Embryonic facial prominence (tissue), 1 donor: ENCODE measurements around the gene MIEF1.
"Not testable (repeated sequence)": the region's sequence is repeated elsewhere in the genome, so short reads cannot be mapped to it uniquely, and the experiment has no call there.

Experiments used
- DNase-seq: peaks from one replicate; pipeline ENCODE4 v3.0.0-alpha.2; 2016; ENCODE audit errors: extremely low spot score

The MIEF1 gene

DNA sequence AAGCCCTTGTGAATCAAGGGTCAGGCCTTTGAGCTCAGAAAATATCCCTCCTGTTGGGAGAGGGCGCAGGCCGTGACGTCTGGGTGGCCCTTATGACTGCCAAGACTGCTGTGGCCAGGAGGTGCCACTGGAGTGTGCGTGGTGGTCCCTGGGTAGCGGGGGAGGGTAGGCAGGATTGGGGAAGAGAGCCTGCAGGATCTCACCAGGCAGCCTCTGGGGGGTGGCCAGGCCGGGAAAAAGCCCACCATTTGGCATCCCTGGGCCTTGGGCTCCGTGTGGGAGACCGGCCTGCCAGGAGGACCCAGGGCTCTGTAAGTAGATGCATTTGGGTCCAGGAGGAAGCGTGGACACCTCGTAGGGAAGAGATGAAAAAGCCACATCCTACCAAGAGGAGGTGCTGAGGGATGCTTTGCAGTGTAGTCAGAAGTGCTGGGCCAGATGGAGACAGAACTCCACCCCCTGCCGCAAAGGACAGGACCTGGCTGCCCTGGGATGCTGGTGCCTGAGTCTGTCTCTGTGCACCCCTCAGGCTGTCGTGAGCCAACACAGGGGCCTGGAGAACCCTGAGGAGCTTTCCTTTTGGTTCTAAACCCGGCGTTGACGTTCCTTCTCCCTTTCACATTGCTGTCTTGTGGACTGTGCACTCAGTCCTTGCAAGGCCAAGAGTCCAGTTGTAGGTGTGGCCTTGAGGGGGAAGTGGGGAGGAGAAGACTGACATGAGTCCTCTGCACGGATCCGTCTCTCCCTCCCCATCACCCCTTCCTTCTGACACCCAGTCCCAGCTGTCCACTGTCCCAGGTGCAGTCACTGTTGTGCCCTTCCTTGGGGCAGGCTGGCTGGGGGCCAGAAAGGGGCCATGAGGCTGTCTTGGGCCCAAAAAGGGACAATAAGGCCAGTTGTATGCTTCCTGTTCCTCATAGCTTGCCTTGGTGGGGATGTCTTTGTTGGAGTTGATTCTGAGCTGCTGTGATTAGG lies 12.7 kb upstream of the MIEF1 start:
- no peak for DNase-seq

DNA sequence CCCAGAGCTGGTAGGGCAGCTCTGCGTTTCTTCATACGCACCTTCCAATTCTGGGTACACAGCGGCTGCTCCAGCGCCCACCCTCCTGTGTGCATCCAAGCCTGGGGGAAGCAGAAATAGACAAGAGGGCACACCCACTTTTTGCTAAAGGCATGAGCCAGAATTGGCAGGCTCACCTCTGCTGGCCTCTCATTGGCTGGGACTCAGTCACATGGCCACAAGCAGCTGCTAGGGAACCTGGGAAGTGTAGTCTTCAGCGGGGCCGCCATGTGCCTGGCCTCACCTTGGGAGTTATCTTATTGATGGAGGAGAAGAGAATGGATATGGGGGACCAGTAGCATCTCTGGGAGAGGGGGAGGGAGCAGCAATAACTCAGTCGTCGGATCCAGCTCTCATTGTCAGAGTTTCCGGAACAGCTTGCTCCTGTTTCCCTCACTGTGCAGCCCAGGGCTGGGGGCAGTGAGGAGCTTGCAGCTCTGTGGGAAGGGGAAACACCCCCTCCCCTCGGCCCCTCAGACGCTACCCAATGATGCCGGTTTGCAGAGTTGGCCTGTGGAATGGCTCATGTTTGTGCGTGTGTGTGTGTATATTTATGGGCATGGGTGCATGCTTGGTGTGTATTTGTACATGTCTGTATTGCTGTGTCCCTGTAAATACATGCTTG lies 11.8 kb upstream of the MIEF1 start:
- peak; percentile 52 for DNase-seq

DNA sequence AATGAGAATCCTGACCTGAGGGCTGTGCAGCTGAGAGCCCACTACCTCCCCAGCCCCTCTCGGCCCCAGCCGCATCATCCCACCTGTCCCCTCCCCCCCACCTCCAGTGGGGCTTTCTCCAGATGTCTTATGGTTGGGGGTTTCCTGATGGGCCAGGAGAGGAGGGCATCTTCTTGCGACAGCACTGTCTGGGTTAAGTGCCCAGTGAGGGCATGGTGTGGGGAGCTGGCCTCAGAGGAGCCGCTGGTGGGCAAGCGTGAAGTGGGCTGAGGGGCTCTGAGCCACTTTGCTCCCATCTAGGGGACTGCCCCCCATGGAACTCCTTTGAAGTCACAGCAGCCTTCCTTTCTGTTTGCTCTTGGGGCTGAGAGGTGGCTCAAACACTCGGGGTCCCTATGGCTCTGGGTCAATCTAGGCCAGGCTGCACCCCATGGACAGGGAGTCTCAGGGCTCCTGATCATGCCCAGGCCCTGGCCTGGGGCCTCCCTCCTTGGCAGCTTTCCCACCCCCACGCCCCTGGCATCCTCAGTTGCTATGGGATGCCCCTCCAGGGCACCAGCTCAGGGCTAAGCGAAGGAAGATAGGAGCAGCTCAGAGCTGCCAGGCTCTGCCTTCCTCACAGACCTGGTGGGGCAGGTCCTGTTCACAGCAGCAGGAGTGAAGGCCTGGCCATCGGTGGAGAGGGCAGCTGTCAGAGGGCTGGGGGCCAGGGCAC lies 11.0 kb upstream of the MIEF1 start:
- no peak for DNase-seq

DNA sequence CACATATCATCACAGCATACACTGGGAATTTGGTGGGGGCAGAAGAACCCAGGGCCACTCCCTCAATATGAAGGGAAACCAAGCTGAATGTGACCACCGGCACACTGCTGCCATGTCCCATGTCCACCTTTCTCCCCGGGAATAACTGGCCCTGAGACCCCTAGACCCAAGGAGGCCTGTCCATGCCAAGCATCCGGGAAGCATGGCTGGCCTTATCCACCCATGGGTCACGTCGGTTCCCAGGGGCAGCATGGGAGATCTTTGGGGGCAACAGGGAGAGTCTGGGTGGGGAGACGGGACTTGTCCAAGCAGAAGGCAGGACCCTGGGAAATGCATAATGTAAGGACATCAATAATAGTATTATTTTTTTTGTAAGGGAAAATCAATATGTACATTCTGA lies 10.4 kb upstream of the MIEF1 start:
- DNase-seq, result no peak

DNA sequence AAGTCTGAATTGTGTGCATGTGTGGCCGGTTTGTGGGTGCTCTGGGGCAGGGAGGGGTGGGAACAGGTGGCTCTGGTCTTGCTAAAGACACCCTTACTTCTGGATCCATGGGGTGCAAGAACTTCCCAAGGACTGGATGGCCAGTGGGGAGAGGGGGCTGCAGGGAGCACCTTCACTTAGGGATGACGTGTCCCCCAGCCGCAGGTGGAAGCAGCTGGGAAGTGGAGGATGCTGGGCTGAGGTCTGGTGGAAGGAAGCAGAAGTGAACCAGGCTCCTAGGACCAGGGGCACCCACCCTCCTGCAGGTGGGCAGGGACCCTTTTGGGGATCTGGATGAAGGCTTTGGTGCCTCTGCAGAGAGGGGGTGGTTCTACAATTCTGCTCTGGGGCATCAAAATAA lies 9.9 kb upstream of the MIEF1 start:
- no peak for DNase-seq

DNA sequence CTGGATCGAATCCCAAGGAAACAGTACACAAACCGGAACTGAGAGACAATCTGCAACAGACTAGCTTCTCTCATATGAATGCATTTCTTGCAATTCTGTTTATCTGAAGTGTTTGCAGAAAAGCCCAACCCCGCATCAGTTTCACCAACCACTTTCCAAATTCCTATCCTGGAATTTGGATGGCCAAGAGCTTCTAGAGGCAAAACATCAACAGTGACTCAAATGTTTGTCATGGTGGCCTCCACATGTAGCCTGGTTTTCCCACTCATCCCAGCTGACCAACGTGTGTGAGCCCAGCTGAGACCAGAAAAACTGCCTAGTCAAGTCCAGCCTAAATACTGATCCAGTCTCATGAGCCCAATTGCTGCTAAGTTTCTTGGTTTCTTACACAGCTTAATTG lies 8.3 kb upstream of the MIEF1 start:
- no peak for DNase-seq

DNA sequence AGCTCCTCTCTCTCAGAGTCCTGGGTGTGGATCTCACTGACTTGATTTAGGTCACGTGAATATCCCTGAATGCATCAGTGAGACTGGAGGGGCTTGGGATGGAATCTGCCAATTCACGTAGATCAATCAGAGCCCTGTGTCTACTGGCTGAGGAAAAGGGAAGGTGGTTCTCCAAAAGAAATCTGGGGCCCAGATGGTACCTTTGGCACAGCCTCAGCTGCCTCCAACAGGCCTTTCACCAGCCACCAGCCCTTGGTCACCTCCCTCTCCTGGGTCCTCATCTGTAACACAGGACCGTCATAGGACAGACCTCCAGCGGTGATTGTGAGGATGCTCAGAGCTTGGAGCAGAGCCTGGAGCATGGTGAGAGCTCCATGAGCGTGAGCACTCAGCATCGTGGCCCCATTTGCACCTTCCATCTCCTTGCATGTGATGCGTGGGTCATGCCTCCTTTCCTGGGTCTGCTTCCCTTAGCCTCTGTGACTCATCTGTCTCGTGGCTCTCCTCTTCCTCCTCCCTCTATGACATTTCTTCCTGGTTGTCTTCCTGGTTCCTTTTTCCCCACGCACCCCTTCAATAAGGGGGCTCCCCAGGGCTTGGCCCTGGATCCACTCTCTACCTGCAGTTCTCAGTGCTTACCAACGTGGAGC lies 7.5 kb upstream of the MIEF1 start:
- no peak for DNase-seq

DNA sequence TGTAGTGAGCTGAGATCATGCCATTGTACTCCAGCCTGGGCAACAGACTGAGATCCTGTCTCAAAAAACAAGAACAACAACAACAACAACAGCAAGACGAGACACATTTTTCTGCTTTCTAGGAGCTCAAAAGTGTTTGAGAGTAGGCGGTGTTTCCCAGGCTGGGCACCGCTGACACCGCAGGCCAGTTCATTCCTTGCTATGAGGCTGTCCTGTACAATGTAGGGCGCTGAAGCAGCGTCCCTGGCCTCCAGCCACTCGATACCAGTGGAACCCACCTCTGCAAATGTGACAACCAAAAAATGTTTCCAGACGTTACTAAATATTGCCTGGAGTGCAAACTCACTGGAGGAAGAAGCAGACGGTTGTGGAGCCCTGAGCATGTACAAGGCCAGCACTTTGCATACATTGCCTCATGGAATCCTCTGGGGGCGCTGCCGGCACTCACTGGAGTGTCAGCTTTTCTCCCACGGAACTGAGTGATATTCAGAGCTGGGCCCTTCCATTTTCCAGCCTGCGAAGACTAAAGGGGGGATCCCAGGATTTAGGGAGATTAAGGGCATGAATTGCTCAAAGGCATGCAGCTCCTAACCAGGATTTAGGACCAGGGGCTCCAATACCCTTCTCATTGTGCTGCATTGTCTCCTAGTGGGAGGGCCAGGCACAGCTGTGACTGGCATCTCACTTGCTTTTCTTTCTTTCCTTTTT lies 5.8 kb upstream of the MIEF1 start:
- DNase-seq, result no peak

DNA sequence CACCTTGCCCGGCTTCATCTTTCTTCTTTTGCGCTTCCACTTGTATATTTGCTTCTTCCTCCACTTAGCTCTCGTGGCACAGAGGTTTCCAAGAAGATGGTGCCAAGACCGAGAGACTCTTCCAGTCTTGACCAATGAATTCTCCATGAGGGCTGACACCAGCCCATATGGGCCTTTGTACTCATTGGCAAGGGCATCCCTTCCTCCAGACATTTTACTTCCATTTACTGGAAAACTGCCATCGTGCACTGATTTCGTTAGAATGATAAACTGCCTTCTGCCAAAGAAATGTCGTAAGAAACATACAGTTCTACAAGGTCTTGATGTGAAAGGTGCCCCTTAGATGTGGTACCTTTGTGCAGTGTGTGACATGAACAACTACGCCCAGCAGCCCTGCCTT lies 4.7 kb upstream of the MIEF1 start:
- no peak for DNase-seq

DNA sequence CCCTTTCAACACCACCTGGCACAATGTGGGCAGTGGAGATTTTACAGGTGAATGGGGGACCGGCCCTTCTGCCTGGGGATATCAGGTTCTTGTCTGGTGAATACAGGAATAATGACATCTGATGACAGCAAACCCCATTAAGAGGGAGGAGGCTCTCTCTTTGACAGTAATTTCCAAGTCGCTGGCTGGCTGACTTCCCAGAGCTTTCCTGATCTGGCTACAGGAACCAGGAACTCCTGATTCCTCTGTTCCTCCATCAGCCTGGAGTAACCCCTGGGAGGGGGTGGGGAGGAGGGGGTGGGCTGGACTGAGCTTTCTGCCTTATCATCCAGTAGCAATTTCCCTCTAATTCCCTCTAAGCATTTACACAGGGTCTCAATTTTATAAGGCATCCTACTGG lies 3.7 kb upstream of the MIEF1 start:
- DNase-seq, result no peak

DNA sequence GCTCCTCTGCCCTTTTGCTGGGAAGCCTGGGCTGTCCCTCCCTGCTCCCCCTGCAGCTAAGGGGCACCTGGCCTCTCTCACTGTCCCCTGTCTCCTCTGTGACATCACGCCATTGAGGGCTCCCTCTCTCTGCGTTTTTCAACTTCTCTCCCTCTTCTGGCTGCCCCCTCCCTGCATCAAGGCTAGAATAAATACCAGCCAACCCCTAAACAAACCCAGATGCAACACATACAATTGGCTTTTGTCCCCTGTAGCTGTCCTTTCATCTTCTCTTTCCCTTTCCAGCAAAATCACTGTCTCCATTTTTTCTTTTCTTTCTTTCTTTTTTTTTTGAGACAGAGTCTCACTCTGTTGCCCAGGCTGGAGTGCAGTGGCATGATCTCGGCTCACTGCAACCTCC lies 3.3 kb upstream of the MIEF1 start:
- DNase-seq, result no peak

DNA sequence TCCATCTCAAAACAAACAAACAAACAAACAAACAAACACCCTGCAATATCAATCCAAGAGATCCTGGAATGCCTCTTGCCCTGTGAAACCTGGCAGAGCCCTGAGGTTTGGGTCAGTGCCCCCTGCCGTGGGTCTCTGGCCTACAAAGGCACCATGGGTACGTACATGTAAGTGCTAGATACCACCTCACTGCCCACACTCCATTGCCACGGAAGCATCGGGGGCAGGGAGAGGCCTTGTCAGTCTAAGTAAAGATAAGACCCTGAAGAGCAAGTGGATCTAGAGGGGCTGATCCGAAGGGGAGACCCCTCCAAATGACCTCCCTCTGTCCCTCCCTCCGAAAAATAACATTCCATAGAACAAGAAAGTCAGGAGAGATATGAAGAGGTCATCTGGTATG lies 2.0 kb upstream of the MIEF1 start:
- DNase-seq, result no peak

DNA sequence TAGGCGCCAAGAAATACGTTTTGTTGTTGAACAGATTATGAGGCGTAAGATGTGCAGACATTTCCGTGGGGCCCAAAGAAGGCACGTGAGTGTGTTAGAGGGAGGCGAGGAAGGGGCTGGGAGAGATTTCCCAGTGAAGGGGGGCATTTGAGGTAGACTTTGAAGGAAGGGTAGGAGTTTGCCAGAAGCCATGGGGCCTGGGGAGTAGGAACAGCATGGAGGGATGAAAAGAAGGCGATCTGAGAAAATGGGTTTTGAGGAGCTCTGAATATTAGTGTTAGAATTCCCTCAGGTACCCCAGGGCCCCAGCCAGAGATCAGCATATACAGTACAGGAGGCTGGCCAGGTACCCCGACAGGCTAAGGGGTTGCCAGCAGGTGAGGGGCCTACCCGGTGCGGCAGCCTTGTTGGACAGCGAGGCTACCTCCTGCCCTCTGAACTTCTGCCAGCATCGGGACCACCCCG lies 414 bp upstream of the MIEF1 start:
- no peak for DNase-seq

DNA sequence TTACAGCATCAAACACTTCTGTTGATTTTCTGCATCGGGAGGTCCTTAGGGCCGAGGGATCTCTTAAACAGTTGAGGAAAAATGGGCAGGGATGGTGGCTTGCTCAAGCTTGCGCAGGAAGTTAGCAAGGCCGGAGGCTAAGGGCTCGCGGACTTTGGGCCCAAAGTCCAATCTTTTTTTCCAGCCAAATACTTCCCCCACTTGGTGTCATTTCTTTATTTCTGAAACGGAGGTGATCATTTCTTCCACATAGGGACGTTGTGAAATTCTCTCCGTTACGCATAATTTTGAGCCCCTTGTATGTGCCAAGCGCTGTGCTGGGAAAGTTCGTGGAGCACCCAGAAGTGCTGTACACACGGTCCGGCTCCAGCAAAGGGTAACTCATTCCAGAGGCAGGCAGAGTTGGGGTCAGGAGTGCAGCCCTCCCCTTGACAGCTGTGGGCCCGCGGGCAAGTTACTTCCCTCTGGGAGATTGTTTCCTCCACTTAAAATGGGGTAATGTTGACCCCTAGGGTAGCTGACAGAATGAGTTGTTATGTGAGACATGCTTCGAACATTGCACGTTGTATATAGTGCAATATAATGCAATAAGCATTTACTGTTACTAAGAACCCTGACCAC lies 809 bp downstream of the MIEF1 start:
- no peak for DNase-seq

DNA sequence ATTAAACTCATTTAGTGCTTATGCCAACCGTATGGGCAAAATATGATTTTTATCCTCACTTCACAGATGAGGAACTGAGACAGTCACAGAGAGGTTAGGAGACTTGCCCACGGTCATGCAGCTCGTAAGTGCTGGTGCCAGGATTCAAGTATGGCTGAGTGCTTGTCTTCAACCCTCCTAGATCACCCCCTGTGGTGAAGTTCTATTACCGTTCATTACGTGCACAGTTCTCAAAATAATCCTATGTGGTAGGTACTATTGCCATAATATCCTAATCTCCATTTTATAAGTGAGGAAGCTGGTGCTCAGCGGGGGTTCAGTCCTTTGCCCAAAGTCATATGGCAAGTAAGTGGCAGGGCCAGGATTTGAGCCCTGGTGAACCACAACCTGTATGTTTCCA lies 1.5 kb downstream of the MIEF1 start:
- no peak for DNase-seq

DNA sequence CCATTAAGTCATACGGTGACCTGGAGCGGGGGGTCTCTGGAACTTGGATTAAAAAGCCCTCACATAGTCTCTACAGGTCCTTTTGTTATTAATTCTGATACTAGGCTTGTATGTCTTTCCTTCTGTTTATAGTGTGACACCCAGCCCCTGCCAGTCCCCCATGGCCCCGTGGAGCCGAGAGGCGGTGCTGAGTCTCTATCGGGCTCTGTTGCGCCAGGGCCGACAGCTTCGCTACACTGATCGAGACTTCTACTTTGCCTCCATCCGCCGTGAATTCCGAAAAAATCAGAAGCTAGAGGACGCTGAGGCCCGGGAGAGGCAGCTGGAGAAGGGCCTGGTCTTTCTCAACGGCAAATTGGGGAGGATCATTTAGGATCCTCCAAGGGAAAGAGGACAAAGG lies 2.0 kb downstream of the MIEF1 start:
- no peak for DNase-seq

DNA sequence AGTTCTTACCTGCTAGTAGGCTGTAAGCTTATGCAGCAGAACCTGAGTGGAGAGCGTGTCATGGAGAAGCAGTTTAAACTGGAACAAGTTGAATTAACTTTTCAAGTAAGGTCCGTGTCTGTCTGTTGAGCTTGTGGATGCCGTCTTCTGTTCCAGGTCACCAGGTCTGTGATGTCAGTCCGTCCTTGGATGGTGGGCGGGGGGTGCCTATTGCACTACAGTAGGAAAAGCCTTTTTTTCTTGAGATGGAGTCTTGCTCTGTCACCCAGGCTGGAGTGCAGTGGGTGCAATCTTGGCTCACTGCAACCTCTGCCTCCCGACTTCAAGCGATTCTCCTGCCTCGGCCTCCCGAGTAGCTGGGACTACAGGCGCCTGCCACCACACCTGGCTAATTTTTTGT lies 4.9 kb downstream of the MIEF1 start:
- not testable (repeated sequence) for DNase-seq

DNA sequence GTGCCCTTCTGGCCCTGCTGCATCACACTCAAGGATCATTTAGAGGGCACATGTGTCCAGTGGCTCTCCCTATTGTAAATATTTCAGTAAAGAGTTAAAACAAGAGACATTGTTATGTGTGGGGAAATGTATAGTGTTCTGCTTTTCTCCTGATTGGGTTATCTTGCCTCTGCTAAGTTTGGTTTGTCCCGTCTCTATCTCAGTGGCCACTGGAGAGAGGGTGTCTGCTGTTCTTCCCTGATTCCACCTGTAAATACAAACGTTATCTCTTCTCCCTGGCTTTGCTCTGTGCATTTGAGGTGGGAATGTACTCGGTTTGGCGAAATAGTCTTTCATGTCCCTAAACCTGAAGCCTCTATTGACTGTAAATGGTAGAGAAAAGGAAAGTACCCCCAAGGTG lies 6.3 kb downstream of the MIEF1 start:
- DNase-seq, result no peak

DNA sequence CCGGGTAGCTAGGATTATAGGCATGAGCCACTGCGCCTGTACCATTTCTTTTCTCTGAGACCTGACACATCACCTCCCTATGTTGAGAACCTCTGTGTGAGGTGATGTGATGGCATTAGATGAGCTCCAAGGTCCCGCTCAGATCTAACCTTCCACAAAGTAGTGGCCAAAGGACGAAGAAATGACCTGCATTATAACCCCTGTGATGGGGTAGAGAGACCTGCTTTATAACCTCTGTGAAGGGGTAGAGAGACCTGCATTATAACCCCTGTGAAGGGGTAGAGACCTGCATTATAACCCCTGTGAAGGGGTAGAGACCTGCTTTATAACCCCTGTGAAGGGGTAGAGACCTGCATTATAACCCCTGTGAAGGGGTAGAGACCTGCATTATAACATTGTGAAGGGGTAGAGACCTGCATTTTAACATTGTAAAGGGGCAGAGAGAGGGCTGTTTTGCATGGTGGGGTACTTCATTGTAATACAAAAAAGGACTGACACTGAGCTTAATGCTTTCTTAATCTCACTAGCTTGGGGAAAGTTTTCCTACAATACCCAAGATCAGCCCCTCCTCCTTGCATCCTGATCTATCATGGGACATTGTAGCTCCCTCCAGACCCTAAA lies 8.5 kb downstream of the MIEF1 start:
- no peak for DNase-seq

DNA sequence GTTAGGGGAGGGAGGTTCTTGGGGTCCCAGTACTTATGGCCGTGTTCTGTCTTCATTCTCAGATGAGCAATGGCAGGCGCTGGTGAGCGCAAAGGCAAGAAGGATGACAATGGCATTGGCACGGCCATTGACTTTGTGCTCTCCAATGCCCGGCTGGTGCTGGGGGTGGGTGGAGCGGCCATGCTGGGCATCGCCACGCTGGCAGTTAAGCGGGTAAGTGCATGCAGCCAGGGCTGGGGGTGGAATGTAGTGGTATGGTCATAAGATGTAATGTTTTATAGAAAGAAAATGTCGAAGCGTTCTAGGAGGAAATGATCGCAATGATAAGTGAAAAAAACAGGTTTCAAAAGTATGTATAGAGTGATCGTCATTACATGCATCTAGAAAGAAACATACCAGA lies 9.1 kb downstream of the MIEF1 start:
- no peak for DNase-seq
